Measurements from ENCODE around the gene SPSB2.
"Not testable (repeated sequence)": the region's sequence is repeated elsewhere in the genome, so short reads cannot be mapped to it uniquely, and the experiment has no call there.

Gene SPSB2

DNA sequence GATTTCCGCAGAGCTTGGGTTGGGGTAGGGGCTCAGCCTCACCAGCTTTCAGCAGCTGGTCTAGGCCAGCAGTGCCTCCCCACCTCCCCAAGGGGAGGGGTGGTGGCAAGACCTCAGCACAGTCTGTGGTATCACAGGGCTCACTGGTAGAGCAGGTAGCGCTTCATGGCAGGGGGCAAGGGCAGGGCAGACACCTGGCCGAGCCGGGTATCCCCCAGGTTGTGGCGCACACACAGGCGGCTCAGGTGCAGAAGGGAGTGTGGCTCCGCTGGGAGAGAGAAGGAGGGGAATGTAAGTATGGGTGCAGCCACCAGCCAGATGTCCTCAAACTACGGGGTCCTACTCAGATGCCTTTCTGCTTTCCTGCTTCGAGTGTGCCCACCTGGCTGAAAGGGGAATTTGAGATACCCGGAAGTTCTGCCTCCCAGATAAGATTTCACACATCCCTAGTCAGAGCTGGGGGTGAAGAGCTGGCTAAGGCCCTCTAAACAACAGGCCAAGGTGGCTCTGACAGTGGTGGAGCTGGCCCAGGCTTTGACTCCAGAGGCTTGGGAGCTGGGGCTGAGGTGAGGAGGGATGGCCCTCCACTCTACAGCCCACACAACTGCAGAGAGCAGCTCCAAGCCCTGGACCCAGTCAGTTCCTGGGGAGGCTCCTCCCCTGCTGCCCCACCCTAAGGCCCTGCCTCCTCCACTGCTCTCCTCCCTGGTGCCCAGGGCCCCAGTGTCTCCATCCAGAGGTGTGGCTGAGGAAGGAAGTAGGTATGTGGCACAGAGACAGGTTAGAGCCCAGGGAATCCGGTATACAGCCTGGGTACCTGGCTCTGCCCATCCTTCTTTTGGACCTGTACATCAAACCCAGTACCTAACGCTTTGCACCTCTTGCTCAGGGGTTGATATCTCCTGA lies 1.8 kb downstream of the SPSB2 start:
- no peak for DNase-seq (ENCODE audit: low read depth)

DNA sequence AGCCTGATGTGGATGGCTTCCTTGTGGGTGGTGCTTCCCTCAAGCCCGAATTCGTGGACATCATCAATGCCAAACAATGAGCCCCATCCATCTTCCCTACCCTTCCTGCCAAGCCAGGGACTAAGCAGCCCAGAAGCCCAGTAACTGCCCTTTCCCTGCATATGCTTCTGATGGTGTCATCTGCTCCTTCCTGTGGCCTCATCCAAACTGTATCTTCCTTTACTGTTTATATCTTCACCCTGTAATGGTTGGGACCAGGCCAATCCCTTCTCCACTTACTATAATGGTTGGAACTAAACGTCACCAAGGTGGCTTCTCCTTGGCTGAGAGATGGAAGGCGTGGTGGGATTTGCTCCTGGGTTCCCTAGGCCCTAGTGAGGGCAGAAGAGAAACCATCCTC lies 2.8 kb downstream of the SPSB2 start:
- not testable (repeated sequence) for DNase-seq (ENCODE audit: low read depth)

DNA sequence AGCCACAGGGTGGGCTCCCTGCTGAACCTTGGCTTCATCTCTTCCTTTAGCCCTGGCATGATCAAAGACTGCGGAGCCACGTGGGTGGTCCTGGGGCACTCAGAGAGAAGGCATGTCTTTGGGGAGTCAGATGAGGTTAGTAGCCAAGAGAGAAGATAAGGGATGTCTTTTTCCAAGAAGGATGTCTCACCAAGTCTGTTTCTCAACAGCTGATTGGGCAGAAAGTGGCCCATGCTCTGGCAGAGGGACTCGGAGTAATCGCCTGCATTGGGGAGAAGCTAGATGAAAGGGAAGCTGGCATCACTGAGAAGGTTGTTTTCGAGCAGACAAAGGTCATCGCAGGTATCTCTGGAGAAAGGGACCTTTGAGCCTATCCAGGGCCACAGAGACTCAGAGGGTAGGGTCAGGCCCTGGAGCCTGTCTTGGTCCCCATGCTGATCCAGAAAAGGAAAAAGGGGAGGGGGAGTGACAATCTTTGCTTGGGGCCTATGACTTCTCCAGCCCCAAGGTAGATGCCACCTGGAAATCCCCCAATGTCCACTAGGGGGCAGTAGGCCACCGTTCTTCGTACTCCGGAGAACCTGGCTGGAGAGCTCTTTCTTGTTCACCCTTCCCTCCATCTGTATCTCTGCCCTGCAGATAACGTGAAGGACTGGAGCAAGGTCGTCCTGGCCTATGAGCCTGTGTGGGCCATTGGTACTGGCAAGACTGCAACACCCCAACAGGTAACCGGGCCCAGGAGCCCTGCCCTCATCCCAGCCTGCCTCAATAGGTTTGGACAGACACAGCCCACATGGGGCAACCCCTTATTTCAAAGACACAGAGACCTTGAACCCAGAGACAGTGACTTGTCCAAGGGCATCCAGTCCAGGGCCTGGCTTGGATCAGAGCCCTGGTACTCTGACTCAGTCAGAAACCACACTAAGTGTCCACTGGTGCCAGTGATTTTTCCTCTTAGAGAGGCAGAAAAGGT lies 3.8 kb downstream of the SPSB2 start:
- DNase-seq (ENCODE audit: low read depth) = peak; percentile 71

DNA sequence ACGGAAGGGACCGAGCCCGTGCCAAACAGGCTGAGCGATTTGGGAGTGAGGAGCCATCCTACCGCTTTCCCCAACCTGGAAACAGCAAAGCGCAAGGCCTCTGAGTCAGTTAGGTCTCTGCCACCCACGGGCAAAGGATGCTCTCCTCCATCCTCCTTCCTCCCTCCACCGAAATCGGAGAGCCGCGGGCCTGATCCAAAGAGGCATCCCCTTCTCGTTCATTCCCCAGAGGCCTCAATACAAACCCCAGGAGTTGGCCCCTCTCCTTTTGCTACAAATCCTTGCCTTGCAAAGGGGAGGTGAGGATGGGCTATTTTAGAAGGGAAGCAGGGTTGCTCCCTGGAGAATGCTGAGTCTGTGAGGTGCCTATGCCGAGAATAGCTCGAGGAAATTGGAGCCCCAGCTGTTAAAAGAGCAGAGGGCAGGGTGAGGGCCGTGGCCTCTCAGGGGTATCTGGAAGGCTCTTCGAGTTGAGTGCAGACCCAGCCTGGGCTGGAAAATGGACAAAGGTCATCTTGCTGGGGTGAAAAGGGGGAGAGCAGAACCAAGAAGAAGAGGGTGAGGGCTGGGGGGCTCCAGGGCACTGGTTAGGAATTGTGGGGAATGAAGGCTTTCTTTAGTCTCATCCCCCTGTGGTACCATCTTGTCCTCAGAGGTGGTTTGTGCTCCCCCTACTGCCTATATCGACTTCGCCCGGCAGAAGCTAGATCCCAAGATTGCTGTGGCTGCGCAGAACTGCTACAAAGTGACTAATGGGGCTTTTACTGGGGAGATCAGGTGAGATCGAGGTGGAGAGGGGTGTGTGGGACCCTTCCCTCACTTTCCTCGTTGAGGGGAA lies 4.7 kb downstream of the SPSB2 start:
- DNase-seq (ENCODE audit: low read depth) = no peak

DNA sequence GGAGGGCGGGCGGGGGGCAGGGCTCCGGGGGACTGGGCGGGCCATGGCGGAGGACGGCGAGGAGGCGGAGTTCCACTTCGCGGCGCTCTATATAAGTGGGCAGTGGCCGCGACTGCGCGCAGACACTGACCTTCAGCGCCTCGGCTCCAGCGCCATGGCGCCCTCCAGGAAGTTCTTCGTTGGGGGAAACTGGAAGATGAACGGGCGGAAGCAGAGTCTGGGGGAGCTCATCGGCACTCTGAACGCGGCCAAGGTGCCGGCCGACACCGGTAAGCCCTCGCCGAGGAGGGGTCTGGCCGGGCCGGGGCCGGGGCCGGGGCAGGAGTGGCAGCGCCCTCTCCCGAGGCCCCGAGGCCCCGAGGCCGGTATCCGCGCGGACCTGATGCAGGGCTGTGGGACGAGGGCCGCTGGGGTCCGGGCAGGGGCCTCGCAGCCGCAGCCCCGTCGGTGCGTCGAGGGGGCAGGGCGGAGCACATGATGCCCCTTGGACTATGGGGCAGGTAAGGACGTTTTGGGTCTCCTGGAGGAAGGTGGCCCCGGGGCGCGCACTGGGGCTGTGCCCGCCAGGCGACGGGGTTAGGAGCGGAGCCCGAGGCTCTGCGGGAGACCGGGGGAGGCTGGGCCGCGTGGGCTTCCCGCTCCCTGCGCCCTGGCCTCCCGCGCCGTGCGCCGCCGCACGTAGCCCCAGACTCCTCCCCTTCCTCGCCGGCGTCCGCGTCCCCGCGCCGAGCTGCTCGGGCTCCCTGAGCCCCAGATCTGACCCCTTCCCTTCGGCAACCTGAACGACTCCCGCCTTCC lies 5.5 kb downstream of the SPSB2 start, which contains the start of gene TPI1:
TSS of gene TPI1 (plus strand) at position 119 of the 798 bp plus-strand sequence. CDS start at position 155, 36 bp downstream.
- DNase-seq (ENCODE audit: low read depth) = peak; percentile 71

DNA sequence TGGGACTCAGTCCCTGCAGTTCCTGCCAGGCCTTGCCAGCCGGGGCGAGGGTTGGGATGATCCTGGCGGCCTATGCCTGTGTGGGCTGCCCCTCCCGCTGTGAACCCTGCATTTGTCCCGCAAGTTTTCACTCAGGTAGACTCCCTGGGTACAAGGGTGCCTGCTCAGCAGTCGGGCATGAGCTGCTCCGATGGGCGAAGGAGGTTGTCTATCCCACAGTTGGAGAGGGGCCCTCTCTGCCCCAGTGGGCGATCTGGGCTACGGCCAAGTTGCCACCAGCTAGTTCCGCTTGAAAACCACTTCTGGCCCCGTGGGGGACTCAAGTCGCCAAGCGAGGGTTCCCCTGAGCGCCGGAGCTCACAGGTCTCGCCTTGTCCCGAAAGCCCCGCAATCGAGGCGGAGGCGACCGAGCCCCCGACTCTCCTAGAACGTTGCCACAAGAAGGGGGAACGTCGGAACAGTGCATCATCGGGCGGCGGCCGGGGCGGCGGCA lies 6.1 kb downstream of the SPSB2 start:
- DNase-seq (ENCODE audit: low read depth) = no peak

DNA sequence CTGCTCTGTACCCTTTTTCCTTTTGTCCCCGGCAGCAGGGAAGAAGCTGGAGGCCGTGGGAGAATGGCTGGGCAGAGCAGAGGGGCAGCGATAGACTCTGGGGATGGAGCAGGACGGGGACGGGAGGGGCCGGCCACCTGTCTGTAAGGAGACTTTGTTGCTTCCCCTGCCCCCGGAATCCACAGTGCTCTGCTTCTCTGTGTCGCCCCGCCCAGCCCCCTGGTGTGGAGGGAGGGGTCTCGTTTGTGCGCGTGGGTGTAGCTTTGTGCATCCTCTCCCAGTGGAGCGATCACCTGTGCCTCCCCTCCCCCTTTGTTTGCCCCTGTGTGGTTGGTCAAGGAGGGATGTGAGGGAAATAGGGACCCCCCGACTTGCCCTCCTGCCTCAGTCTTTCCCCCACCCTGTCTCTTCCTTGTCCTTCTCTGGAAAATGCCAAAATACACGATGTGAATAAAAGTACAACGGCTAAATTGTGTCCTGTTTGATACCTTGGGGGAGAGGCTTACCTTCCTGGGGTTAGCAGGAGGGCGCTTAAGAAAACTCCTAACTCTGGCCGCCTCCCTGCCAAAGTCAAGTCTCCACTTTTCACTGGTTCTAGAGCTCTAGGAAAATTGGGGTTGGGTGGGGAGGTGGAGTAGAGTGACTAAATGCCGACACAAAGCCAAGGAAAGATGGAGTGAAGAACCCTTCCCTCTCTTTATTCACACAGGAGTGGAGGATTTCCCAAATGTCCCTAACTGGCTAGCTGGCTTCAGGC lies 6.8 kb downstream of the SPSB2 start:
- DNase-seq (ENCODE audit: low read depth) = no peak

DNA sequence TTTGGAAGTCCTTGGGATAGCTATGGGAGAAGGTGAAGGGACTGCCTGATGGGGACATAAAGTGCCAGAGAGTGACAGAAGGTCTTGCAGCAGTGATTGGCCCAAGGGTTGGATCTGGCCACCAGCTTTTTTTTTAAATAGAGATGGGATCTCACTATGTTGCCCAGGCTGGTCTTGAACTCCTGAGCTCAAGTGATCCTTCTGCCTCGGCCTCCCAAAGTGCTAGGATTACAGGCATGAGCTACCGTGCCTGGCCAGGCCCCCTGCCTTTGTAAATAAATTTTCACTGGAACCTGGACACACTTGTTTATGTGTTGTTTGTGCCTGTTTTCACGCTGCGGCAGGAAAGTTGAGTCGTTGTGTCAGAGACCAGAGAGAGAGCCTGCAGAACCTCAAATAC lies 7.8 kb downstream of the SPSB2 start:
- not testable (repeated sequence) for DNase-seq (ENCODE audit: low read depth)

DNA sequence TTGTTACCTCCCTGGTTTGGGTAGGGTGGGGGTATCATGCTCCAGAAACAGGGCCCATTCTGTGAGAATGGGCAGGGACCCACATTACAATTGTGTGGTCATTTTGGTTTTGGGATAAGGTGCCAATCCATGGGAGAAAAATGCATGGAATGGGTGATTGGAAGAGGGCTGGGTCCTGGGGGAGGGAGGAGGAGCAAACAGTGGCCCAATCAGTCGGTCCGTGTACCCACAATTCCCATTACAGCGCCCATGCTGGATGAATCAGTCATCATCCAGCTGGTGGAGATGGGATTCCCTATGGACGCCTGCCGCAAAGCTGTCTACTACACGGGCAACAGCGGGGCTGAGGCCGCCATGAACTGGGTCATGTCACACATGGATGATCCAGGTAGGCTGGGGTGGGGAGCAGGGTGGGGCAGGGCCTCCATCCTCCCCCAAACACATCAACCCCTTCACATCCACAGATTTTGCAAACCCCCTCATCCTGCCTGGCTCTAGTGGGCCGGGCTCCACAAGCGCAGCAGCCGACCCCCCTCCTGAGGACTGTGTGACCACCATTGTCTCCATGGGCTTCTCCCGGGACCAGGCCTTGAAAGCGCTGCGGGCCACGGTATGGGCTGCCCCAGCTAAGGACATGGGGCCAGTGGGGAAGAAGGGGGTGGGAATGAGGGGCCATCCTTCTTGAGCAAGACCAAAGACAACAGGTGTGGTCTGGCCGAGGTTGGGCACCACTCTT lies 9.3 kb downstream of the SPSB2 start:
- DNase-seq (ENCODE audit: low read depth) = no peak

DNA sequence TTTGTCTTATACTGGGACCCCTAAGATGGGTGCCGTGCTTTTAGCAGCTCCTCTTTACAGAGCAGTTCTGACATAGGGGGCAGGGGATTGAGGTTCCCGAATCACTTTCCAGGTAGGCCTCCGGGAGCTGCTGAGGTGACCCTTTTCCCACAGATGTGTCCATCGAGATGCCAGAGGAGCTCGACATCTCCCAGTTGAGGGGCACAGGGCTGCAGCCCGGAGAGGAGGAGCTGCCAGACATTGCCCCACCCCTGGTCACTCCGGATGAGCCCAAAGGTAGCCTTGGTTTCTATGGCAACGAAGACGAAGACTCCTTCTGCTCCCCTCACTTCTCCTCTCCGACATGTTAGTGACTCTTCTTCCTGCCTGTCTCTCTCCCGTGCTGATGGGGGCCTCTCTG lies 10.1 kb downstream of the SPSB2 start:
- DNase-seq (ENCODE audit: low read depth) = no peak

DNA sequence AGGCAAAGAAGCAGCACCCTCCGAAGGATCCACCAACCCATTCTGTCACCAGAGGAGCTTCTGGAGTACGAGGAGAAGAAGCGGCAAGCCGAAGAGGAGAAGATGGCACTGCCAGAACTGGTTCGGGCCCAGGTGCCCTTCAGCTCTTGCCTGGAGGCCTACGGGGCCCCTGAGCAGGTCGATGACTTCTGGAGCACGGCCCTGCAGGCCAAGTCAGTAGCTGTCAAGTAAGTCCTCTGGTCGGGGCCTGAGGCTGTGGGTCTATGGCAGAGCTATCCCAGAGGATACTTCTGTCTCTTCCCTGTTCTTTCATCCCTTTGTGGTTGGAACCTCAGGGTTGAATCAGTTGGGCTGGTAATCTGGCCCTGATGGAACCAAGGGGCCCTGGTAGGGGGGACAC lies 11.7 kb downstream of the SPSB2 start:
- no peak for DNase-seq (ENCODE audit: low read depth)

DNA sequence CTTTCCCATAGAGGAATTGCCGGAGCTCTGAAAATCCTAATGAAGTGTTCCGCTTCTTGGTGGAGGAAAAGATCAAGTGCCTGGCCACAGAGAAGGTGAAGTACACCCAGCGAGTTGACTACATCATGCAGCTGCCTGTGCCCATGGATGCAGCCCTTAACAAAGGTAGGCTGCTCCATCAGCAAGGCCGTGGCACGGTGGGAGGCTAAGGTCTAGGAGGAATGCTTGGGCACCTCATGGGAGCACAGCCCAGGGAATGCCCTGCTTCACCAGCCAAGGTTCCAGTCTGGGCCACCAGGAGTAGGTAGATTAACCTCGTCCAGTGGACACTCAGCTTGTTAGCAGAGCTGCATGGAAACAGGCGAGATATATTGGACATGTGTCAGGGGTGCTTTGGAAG lies 12.2 kb downstream of the SPSB2 start:
- DNase-seq (ENCODE audit: low read depth) = no peak

DNA sequence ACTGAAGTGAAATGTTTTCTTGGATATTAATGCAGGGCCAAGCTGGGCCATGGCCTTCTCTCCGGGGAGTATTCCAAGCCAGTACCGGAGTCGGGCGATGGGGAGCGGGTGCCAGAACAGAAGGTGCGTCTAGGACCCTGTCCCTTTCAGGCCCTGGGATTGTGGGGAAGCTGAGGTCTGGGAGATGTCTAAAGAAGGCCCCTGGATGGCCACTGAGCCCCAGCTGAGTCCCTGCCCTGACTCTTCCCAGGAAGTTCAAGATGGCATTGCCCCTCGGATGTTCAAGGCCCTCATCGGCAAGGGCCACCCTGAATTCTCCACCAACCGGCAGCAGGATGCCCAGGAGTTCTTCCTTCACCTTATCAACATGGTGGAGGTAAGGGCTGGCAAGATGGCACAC lies 13.0 kb downstream of the SPSB2 start:
- DNase-seq (ENCODE audit: low read depth) = no peak

DNA sequence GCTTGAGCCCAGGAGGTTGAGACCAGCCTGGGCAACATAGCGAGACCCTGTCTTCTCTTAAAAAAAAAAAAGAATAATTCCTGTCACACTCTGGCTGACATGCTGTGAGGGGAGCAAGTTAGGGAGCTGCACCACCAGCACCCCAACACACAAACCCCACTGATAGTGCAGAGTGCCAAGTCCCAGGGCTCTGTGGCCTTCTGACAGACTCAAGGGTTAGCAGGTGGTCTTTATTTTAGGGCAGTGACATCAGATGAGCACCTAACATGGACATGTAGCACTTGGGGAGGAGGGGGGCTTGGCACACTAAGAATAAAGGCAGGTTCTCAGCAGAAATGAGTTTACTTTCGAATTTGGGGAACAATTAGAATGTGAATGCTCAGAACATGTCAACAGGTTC lies 14.3 kb downstream of the SPSB2 start:
- no peak for DNase-seq (ENCODE audit: low read depth)

DNA sequence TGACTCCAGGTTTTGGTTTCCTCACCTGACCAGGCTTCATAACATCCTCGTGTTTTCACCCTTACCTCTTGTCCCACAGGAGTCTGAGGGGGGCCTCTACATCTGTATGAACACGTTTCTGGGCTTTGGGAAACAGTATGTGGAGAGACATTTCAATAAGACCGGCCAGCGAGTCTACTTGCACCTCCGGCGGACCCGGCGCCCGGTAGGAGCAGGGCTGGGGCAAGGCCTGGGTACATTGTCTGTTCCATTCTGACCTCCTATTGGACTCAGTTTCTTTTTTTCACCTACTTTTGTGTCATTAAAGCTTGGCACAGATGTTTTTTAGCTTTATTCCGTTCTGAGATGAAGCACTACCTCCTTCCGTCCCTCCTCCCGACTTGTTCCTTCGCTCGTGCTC lies 17.8 kb downstream of the SPSB2 start:
- DNase-seq (ENCODE audit: low read depth) = no peak

DNA sequence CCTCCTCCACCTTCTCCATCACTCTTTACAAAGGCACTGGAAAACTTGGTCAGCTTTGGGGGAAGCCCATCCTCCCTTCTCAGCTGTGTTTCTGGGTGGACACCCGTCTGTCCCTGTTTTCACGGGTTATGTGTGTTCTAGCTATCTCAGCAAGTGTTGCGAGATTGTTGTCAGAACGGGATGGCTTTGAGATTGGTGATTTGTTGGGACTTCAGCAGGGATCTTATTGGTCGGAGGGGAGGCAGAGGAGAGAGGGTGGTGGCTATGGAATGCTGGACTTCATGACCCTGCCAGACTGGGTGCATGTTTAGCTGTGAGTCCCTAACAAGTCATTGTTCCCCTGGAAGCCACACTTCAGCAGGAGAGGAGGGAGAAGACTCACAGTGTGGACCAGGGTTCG lies 19.1 kb downstream of the SPSB2 start:
- no peak for DNase-seq (ENCODE audit: low read depth)

DNA sequence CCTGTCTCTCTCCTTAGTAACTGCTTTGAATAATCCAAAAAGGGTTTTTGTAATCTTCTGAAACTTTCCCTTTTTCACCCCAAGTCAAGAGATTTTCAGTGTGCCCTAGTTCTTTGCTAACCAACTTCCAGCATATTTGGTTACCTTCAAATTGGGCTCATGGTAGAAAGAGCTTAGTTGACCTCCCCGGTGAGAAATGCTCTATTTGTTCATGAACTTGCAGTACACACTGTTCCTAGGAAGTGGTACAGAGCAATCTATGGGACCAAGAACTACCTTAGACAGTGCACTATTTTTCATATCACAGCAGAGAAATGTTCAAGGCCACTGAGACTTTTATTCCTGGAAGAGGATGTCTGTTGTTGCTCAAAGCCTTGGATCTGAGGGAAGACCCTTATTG lies 19.5 kb downstream of the SPSB2 start:
- no peak for DNase-seq (ENCODE audit: low read depth)

DNA sequence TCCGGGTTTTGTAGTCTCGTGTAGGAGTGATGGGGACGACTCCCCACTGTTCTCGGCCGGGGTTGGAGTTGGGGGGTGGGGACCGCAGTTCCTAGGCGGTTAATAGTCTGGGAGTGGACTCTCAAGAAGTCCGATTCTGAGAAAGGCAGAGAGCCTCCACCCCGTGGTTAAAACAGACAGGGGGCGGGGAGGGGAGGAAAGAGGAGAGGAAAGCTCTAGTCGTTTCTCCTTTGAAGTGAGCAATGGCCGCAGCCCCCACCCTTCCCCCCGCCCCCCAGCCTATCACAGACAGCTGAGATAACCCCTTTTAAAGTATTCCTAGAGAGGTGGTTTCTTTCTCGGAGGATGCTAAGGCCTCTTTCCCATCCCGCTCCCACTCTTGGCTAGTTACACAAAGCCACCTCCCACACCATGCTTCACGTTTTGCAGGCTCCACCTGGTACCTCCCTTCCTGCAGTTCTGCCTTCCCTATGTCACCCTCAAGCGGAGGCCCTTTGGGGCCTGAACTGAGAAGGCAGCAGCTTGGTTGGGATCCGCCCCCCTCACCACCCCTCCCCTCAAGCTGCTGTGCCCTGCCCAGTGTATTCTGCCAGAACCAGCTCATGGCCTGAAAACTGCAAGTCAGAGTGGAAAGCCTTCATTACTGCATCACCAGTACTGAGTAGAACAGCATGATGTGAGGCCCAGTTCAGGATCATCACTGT lies 20.3 kb downstream of the SPSB2 start:
- DNase-seq (ENCODE audit: low read depth) = no peak
